Kidney epithelial cell (primary cell): ENCODE data around the gene FLRT2. TPM values are rescaled to one million over a fixed set of nuclear protein-coding genes. Genes with fewer than 3 reads are reported as not detected.

Experiments used
- DNase-seq: peaks from one replicate; pipeline ENCODE4 v3.0.0-alpha.2; 2010; ENCODE audit warnings: low read depth
- H3K27me3 ChIP-seq: 2 replicates; pipeline ENCODE4 v1.6.0; 2011; ENCODE audit warnings: low read length; ENCODE audit not compliant: control insufficient read depth, insufficient read depth
- H3K36me3 ChIP-seq: 2 replicates; pipeline ENCODE4 v1.5.1; 2011; ENCODE audit warnings: low read length; ENCODE audit not compliant: control insufficient read depth, insufficient read depth
- H3K4me3 ChIP-seq: 2 replicates; pipeline ENCODE4 v1.5.1; 2011; ENCODE audit warnings: low read depth, mild to moderate bottlenecking, control low read depth, low read length
- CTCF ChIP-seq: IDR thresholded peaks from 2 replicates; pipeline ENCODE4 v1.5.1; 2011; ENCODE audit warnings: mild to moderate bottlenecking, moderate library complexity, low read length, control low read depth, inconsistent platforms; ENCODE audit not compliant: insufficient read depth, poor library complexity, severe bottlenecking
- total RNA-seq: library from RNA; depleted of rRNA; stranded (reverse); fragments of >200 nt; gene quantifications from 2 replicates; pipeline ENCODE4 v1.2.3, GENCODE V29; 2015

FLRT2 gene
- total RNA-seq, 1 donor from 2014 or later: 8.1 TPM

GRCh38 chr14:85531587-85532373 lies 1.8 kb downstream of the FLRT2 start:
- no peak for DNase-seq
- H3K4me3 ChIP-seq: peak overlapping the region; percentile 42
- TF ChIP-seq CTCF: peak; percentile 40
- H3K36me3 ChIP-seq: no peaks in the 10 kb centered on the region
- peaks cover 46% of the 10 kb centered on the region for H3K27me3 ChIP-seq

- no peak for TF ChIP-seq CTCF
- no peak for DNase-seq
- peaks cover 46% of the 10 kb centered on the region for H3K27me3 ChIP-seq
- peak overlapping the region; percentile 58 for H3K4me3 ChIP-seq
- H3K36me3 ChIP-seq: no peaks in the 10 kb centered on the region
Observed at GRCh38 chr14:85532374-85533022, 2.6 kb downstream of the FLRT2 start.

- Histone ChIP-seq H3K4me3 (peak overlapping the region; percentile 58), H3K27me3 (peaks cover 46% of the 10 kb centered on the region), H3K36me3 (no peaks in the 10 kb centered on the region)
- no peak for TF ChIP-seq CTCF
- no peak for DNase-seq
Observed at GRCh38 chr14:85533023-85533860, 3.3 kb downstream of the FLRT2 start.

GRCh38 chr14:85533861-85534291 lies 3.9 kb downstream of the FLRT2 start:
- Histone ChIP-seq H3K4me3 (peak overlapping the region; percentile 58), H3K27me3 (peaks cover 46% of the 10 kb centered on the region), H3K36me3 (no peaks in the 10 kb centered on the region)
- DNase-seq: no peak
- TF ChIP-seq CTCF: no peak

GRCh38 chr14:85534458-85535293 lies 4.7 kb downstream of the FLRT2 start:
- peaks cover 46% of the 10 kb centered on the region for H3K27me3 ChIP-seq
- H3K4me3 ChIP-seq: peak overlapping the region; percentile 58
- no peaks in the 10 kb centered on the region for H3K36me3 ChIP-seq
- no peak for DNase-seq
- TF ChIP-seq CTCF: no peak
